GM19351 (cell line): ENCODE results near the gene FRMPD4.

Source experiments
- ATAC-seq: cut with Tn5 transposase; IDR thresholded peaks from one replicate; pipeline ENCODE4 v1.9.1; 2021; ENCODE audit warnings: mild to moderate bottlenecking, moderate library complexity; ENCODE audit not compliant: unreplicated experiment

Gene FRMPD4

GRCh38 chrX:12360383-12360782 is 222.1 kb downstream of the FRMPD4 start:
- no peak for ATAC-seq

GRCh38 chrX:12360986-12361598 is 222.8 kb downstream of the FRMPD4 start:
- no peak for ATAC-seq

DNA sequence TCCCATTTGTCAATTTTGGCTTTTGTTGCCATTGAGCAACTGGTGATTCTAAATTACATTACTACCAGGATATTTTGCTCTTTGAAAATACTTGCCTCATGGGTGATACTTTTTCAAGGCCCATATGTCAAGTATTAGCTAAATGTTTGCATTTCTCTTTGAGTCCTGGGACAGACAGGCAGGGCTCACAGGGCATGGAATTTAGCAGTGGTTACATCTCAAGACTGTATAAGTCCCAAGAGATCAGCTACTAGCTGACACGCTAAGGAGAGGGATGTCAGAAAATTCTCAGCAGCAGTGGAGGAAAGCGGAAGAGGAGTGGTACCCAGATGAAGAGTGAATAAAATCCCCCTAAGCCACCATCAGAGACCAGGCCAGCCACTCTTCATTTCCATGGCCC is 224.9 kb downstream of the FRMPD4 start:
- no peak for ATAC-seq

DNA sequence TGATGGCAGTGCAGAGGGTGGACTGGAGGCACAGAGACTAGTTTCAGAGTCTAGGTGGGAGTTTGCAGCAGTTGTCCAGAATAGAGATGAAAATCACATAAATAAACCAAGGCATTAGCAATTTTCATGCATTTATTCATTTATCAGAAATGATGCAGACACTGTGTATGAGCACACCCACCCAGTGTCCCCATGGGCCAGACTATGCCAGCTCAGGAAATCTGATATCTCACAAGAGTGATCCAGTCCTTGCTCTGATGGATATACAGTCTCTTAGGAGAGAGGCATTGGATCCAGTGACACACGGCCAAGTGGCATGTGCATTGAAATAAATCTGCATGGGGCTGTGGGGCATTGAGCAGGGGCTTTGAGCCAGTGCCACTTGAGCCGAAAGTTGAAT is 228.2 kb downstream of the FRMPD4 start:
- ATAC-seq: no peak

DNA sequence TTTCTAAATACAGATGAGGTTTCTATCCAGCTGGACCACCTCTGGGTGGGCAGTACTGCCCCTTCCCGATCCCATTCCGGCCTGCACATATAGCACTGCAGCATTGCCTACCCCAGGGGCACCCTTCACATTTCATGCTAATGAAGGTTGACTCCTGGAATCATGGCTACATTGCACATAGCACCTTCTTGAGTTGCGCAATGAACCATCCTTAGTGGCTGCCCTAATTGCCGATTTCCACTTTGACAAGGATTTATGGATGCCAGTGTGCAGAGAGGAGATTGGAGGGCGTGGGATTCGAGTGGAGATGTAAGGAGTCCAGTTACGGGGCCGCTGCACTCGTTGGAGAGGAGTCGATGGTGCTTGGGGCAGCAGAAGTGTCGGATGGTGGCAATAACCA is 229.0 kb downstream of the FRMPD4 start:
- no peak for ATAC-seq

- ATAC-seq: no peak
Measured at GRCh38 chrX:12370497-12370986, 232.3 kb downstream of the FRMPD4 start.

- no peak for ATAC-seq
Measured at GRCh38 chrX:12372111-12372510, 233.8 kb downstream of the FRMPD4 start.

GRCh38 chrX:12374286-12374685 is 236.0 kb downstream of the FRMPD4 start:
- no peak for ATAC-seq

DNA sequence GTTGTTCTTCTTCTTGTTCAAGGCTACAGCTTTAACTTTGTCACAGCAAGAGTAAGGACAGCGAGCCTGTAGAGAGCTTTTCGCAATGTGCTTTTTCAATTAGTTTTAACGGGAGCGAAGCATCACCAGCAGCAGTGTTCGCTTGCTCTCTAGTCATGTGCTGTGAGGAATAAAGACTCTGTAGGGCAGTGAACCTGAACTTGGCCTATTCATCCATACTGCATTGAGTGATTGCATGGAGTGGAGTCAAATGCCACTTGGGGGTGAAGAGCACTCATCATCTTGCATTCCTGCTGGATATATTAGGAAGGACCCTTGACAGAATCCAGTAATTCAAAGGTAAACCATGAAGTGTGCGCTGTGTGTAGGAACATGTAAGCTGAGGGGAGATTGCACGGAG is 240.0 kb downstream of the FRMPD4 start:
- ATAC-seq: no peak

- ATAC-seq: no peak
Measured at GRCh38 chrX:12378706-12379105, 240.4 kb downstream of the FRMPD4 start.

- no peak for ATAC-seq
Measured at GRCh38 chrX:12379671-12380070, 241.4 kb downstream of the FRMPD4 start.

DNA sequence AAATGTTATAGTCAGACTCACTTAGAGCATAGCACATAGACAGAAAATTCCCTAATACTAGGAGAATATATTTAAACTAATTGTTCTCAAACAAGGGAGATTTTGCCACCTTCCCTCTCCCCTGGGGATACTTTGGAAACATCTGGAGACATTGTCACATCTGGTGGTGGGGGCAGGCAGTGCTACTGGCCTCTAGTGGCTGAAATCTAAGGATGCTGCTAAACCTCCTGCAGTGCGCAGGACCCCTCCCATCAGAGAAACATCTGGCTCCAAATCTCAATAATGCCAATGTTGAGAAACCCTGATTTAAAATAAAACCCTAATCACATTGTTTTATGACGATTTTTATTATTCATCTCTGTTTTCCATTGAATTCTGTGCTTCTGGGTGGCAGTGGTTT is 244.9 kb downstream of the FRMPD4 start:
- no peak for ATAC-seq

GRCh38 chrX:12390301-12390700 is 252.0 kb downstream of the FRMPD4 start:
- ATAC-seq: no peak

- ATAC-seq: no peak
Measured at GRCh38 chrX:12396584-12396983, 258.3 kb downstream of the FRMPD4 start.

- no peak for ATAC-seq
Measured at GRCh38 chrX:12400218-12400617, 261.9 kb downstream of the FRMPD4 start.

- ATAC-seq: no peak
Measured at GRCh38 chrX:12401252-12401651, 263.0 kb downstream of the FRMPD4 start.

DNA sequence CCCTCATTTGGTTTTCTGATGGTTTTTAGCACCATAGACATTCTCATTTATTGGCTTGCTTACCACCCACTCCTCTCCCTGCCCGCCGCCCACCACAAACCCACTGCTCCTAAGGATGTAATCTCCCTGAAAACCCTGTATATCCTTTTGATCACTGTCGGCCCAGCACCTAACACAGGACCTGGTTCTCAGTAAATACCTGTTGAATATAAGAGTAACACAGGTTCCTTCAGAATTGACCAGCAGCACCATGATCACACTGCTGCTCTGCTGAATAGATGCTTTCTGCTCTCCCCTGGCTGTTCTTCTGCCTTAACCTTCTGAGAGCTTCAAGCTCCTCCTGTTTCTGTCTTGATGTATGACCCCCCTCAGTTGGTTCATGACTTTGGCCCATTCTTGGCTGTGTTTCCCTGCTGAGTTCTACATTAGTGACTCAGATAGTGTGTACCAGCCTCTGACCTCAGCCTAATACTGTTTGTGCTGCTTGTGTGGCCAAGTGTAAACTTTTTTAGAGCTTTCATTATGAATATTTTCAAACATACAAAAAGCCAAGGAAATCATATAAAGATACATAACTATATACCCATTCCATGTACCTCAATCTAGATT is 265.3 kb downstream of the FRMPD4 start:
- no peak for ATAC-seq

DNA sequence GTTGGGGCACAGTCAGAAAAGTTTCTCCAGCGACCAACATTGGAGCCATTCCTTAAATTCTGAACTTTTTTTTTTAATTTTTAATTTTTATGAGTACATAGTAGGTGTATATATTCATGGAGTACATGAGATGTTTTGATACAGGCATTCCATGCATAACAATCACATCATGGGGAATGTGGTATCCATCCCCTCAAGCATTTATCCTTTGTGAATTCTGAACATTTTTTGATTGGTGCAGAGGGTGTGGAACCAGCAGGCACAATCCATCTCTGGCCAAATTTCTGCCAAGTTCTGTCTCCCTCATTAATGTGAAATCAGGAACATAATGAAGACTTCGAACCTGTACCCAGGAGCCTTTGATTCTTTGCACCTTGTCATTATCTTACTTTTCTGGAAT is 267.0 kb downstream of the FRMPD4 start:
- no peak for ATAC-seq

DNA sequence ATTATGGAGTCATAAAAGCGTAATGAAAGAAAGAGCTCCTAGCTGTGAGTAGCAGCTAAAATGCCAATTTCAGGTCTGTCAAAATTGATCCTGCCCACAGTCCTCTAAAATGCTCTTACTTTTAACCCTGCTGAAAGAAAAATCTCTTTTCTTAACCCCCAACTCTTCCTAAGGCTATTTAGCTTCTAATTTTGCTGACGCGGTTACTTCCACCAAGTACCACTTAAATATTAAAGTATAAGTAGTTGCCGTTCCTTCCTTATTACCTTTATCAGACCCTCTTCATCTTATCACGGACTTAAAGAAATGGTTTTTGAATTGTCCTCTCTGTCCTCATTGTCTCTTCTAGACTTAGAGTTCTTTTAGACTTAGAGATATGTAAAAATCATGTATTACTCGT is 272.2 kb downstream of the FRMPD4 start:
- no peak for ATAC-seq

- ATAC-seq: no peak
Measured at GRCh38 chrX:12411831-12412230, 273.6 kb downstream of the FRMPD4 start.

- ATAC-seq: no peak
Measured at GRCh38 chrX:12412561-12412960, 274.3 kb downstream of the FRMPD4 start.

GRCh38 chrX:12419591-12419990 is 281.3 kb downstream of the FRMPD4 start:
- no peak for ATAC-seq

DNA sequence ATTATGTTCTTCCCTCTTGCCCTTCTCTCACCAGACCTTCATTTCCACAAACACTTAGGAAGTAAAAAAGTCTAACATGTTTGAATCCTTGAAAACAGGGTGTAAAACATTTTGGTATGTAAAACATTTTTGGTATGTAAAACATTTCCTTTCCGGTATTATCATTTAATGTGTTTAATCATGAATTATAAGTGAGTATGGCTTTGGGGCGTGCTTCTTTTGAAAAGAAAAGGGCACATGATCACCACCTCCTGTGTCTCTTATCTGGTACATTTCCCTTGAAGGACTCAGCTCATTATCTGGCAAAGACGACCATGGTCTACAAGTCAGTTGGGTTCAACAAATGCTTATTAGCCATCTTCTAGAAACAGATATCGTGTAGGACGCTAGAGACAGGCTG is 283.6 kb downstream of the FRMPD4 start:
- no peak for ATAC-seq
